Aorta (tissue), 5 donors: ENCODE measurements around the gene WASF1. TPM values are rescaled to one million over a fixed set of nuclear protein-coding genes. Genes with fewer than 3 reads are reported as not detected.

Source experiments
- ATAC-seq: fragments of 200-7000 bp; cut with Tn5 transposase; one replicate; pipeline ENCODE4 v1.9.1; 2022; ENCODE audit warnings: moderate library complexity; ENCODE audit not compliant: low FRiP score
- DNase-seq, 2 donors: peaks; one replicate each; pipeline ENCODE4 v3.0.0-alpha.2; 2020
- H3K27ac ChIP-seq, 2 donors: one replicate each; pipeline ENCODE4 v1.5.1; 2013; ENCODE audit warnings: low read length in 2 of 2, mild to moderate bottlenecking in 2 of 2, moderate library complexity in 2 of 2, control low read depth in 1 of 2, inconsistent platforms in 1 of 2, low read depth in 1 of 2
- H3K27me3 ChIP-seq, 2 donors: one replicate each; pipeline ENCODE4 v1.6.1; 2013; ENCODE audit warnings: control low read depth in 1 of 2, low read length in 1 of 2, mild to moderate bottlenecking in 1 of 2, moderate library complexity in 1 of 2; ENCODE audit not compliant: insufficient read depth in 2 of 2, control insufficient read depth in 1 of 2
- H3K36me3 ChIP-seq, 2 donors: one replicate each; pipeline ENCODE4 v1.6.1; 2013; ENCODE audit warnings: control low read depth in 1 of 2, low read length in 1 of 2, mild to moderate bottlenecking in 1 of 2; ENCODE audit not compliant: insufficient read depth in 2 of 2, control insufficient read depth in 1 of 2
- H3K4me1 ChIP-seq, 2 donors: one replicate each; pipeline ENCODE4 v1.6.1; 2013; ENCODE audit warnings: low read length in 2 of 2, control low read depth in 1 of 2, mild to moderate bottlenecking in 1 of 2, moderate library complexity in 1 of 2; ENCODE audit not compliant: insufficient read depth in 2 of 2, control insufficient read depth in 1 of 2
- H3K4me3 ChIP-seq, 2 donors: one replicate each; pipeline ENCODE4 v1.5.1; 2013; ENCODE audit warnings: low read length in 2 of 2, control low read depth in 1 of 2, mild to moderate bottlenecking in 1 of 2
- H3K9me3 ChIP-seq: one replicate; pipeline ENCODE4 v1.6.1; 2013; ENCODE audit warnings: mild to moderate bottlenecking, low read length; ENCODE audit not compliant: control insufficient read depth
- WGBS, 2 donors: extraction: QIAGEN DNeasy Blood & Tissue Kit; methylation state at CpG; one replicate each; pipeline ENCODE4 v1.1.7; 2013; 5-methylcytosine and 5-hydroxymethylcytosine counted together
- intact Hi-C, 2 donors: fragments of 100-400 bp; cut with DNase I; formaldehyde crosslinking; loops; one replicate each; pipeline versions ENCODE4 v1.14.2 to v1.15.0; 2022
- polyA plus RNA-seq, 2 donors: library from polyadenylated mRNA; stranded (reverse); fragments of 200-250 nt; gene quantifications; one replicate each; pipeline ENCODE4 v1.2.3, GENCODE V29; 2013
- total RNA-seq, 2 donors: library from RNA; stranded (reverse); fragmentation: NEBNext Ultra II Directional; extraction: Animal tissue kit (Norgen Biotek cat#: 25700); gene quantifications; one replicate each; pipeline ENCODE4 v1.2.1, GENCODE V29; 2021
- donor health status: healthy with polysubstance abuse.
- donor health status: Bipolar disorder and iron deficiency.
- donor health status: DM: no; HTN: no; CAD: no.
- donor health status: DM: no; HTN: no; CAD: no.
- donor health status: DM: yes; HTN: yes; CAD: no.

WASF1 gene
- total and polyA plus RNA-seq, 4 donors, result 3.2 to 10.3 (median 6.7) TPM

DNA sequence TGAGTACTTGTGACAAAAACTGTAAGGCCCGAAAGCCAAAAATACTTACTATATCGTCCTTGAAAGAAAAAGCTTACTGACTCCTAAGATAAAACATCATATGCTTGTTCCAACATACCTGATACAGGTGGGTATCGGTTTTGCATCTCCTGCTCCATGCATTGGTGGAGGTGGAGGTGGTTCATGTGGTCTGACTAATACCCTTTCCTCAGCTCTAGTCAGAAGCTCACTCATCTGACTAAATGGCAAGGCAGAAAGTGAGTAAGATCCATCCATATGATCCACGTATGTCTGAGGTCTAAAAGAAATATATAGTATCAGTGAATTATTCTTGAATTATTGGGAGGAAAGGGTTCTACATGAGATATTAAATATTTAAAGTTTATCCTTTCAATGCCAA is 76.2 kb downstream of the WASF1 start:
- H3K4me1 ChIP-seq, result no peaks in the 10 kb centered on the region
- no peaks in the 10 kb centered on the region for H3K36me3 ChIP-seq
- no peak for ATAC-seq
- DNase-seq, result no peak
- no peaks in the 10 kb centered on the region for H3K27me3 ChIP-seq
- no peak overlapping the region for H3K4me3 ChIP-seq
- no peaks in the 10 kb centered on the region for H3K9me3 ChIP-seq
- WGBS, 2 donors, result 92 to 93% methylated on average over 4 of the region's 4 CpGs
- no peak overlapping the region for H3K27ac ChIP-seq
- intact Hi-C loops, result no loop called here

GRCh38 chr6:110102411-110102810 is 77.1 kb downstream of the WASF1 start:
- H3K9me3 ChIP-seq, result no peaks in the 10 kb centered on the region
- H3K36me3 ChIP-seq, result no peaks in the 10 kb centered on the region

GRCh38 chr6:110101885-110102284 is 77.6 kb downstream of the WASF1 start:
- no peaks in the 10 kb centered on the region for H3K36me3 ChIP-seq
- H3K27me3 ChIP-seq, result no peaks in the 10 kb centered on the region
- ATAC-seq (no peak), DNase-seq (no peak)
- WGBS, 2 donors, result 76 to 88% methylated on average over 1 of the region's 1 CpG
- H3K4me3 ChIP-seq, result no peak overlapping the region
- no peak overlapping the region for H3K27ac ChIP-seq
- H3K4me1 ChIP-seq, result peaks cover 0 to 2% of the 10 kb centered on the region in 2 donors
- intact Hi-C loops, result no loop called here
- no peaks in the 10 kb centered on the region for H3K9me3 ChIP-seq

More at GRCh38 chr6:110102411-110102810, 77.1 kb downstream of the WASF1 start:
- H3K27ac ChIP-seq, result no peak overlapping the region
- intact Hi-C loops, result no loop called here
- peaks cover 0 to under 1% of the 10 kb centered on the region in 2 donors for H3K4me1 ChIP-seq
- H3K27me3 ChIP-seq, result no peaks in the 10 kb centered on the region
- no peak overlapping the region for H3K4me3 ChIP-seq
- ATAC-seq, result no peak
- DNase-seq, result no peak

- ATAC-seq, result no peak
- Histone ChIP-seq H3K36me3 (no peaks in the 10 kb centered on the region), H3K4me3 (no peak overlapping the region), H3K27me3 (no peaks in the 10 kb centered on the region), H3K4me1 (peaks cover 0 to 2% of the 10 kb centered on the region in 2 donors), H3K27ac (peak overlapping the region in 1 of 2 donors; percentile 25), H3K9me3 (no peaks in the 10 kb centered on the region)
- intact Hi-C loops, result no loop called here
- no peak for DNase-seq
- WGBS, 2 donors, result 69 to 79% methylated on average over 7 of the region's 7 CpGs
Observed at GRCh38 chr6:110098511-110099116, 80.9 kb downstream of the WASF1 start.

DNA sequence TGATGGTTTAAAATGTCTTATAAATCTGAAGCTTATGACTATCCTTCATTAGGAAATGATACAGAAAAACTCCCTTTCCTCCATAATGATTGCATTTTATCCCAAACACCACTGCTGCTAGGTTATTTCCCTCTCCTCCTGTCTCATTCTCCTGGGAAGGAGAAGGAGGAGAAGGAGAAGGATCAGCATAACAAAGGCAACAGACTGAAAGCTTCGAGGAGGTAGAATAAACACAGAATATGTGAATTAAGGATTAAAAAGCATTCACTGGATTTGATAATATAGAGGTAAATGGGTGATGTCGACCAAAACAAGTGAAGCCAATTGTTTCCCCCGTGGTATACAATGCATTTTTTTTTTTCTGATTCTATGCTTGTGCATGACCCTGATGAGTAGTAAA is 82.0 kb downstream of the WASF1 start:
- intact Hi-C loops, result no loop called here
- H3K36me3 ChIP-seq, result no peaks in the 10 kb centered on the region
- ATAC-seq (no peak), DNase-seq (no peak)
- H3K9me3 ChIP-seq, result no peaks in the 10 kb centered on the region
- no peak overlapping the region for H3K27ac ChIP-seq
- H3K27me3 ChIP-seq, result no peaks in the 10 kb centered on the region
- 23 to 26% methylated on average over 3 of the region's 3 CpGs for WGBS, 2 donors
- H3K4me3 ChIP-seq, result no peak overlapping the region
- peaks cover 0 to 2% of the 10 kb centered on the region in 2 donors for H3K4me1 ChIP-seq

DNA sequence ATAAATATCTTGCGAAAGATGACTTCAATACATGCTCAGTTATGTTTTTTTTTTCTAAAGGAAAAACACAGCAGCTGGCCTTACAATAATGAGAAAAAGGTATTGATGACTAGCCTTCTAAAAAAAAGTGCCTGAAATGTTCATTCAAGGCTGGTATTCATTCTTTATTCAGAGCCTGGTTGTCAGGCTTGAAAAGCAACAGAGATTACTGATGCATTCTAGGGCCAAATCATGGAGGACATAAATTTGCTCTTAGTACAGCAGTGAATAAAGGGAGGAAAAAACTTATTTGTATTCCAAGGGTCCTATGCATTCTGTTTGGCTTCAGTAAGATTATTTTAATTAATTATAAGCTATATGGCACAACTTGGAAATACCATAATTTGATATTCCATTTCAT is 83.5 kb downstream of the WASF1 start:
- Histone ChIP-seq H3K27me3 (no peaks in the 10 kb centered on the region), H3K36me3 (no peaks in the 10 kb centered on the region), H3K4me3 (no peak overlapping the region), H3K27ac (no peak overlapping the region), H3K4me1 (peaks cover 0 to 2% of the 10 kb centered on the region in 2 donors), H3K9me3 (no peaks in the 10 kb centered on the region)
- DNase-seq (no peak), ATAC-seq (no peak)
- 94 to 97% methylated on average over 1 of the region's 1 CpG for WGBS, 2 donors
- intact Hi-C loops, result no loop called here

DNA sequence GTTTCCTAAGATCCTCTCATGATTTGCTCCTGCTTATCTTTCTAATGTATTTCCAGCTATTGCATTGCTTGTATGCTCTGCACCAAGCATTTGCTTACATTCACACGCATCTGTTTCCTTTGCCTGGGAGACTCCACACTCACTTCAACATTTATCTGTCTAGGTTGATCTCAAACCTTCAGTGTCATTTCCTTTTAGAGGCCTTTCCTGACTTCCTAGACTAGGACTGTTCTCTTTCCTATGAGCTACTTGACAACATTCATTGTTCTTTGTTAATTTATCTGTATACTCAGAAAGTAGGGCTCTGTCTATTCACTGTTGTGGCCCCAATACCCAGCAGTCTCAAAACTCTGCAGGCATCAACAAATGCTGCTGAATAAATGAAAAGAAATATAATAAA is 84.4 kb downstream of the WASF1 start:
- no peaks in the 10 kb centered on the region for H3K36me3 ChIP-seq
- peaks cover 0 to 2% of the 10 kb centered on the region in 2 donors for H3K4me1 ChIP-seq
- no peaks in the 10 kb centered on the region for H3K27me3 ChIP-seq
- no peak overlapping the region for H3K27ac ChIP-seq
- intact Hi-C loops, result no loop called here
- DNase-seq (no peak), ATAC-seq (no peak)
- 93 to 97% methylated on average over 1 of the region's 1 CpG for WGBS, 2 donors
- no peak overlapping the region for H3K4me3 ChIP-seq
- H3K9me3 ChIP-seq, result no peaks in the 10 kb centered on the region

DNA sequence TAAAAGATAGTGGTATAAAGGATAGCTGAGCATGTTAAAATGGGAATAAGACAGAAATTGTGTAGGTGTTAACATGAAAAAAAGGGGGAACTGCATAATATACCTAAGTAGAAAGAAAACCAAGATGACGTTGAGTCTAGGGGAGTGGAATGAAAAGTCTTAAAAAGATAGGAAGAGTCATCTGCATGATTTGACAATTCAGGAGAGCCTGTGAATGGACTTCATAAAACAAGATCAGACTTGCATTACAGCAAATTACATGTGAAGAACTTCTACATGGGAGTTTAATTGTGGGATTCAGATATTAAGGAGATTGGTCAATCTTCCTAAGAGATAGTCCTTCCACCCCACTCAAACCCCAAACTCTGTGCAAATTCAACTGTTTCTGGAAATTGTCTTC is 85.5 kb downstream of the WASF1 start:
- DNase-seq, result no peak
- 84 to 93% methylated on average over 1 of the region's 1 CpG for WGBS, 2 donors

GRCh38 chr6:110090876-110091275 is 88.6 kb downstream of the WASF1 start:
- no peaks in the 10 kb centered on the region for H3K36me3 ChIP-seq

More for the DNA sequence above, 85.5 kb downstream of the WASF1 start:
- Histone ChIP-seq H3K27me3 (no peaks in the 10 kb centered on the region), H3K27ac (no peak overlapping the region), H3K9me3 (no peaks in the 10 kb centered on the region), H3K4me3 (no peak overlapping the region), H3K4me1 (peaks cover 0 to 2% of the 10 kb centered on the region in 2 donors), H3K36me3 (no peaks in the 10 kb centered on the region)
- intact Hi-C loops, result no loop called here
- no peak for ATAC-seq

More at GRCh38 chr6:110090876-110091275, 88.6 kb downstream of the WASF1 start:
- Histone ChIP-seq H3K4me1 (no peaks in the 10 kb centered on the region), H3K27me3 (no peaks in the 10 kb centered on the region), H3K27ac (no peak overlapping the region), H3K9me3 (no peaks in the 10 kb centered on the region), H3K4me3 (no peak overlapping the region)
- DNase-seq (no peak), ATAC-seq (no peak)
- intact Hi-C loops, result no loop called here
